Activated CD4-positive, alpha-beta T cell treated with anti-CD3 and anti-CD28 coated beads for 4 hours (primary cell): ENCODE data around the gene SEPTIN8.

Experiments
- DNase-seq, 2 donors: peaks; one replicate each; pipeline ENCODE4 v3.0.0-alpha.2; 2020

SEPTIN8 gene, protein sequence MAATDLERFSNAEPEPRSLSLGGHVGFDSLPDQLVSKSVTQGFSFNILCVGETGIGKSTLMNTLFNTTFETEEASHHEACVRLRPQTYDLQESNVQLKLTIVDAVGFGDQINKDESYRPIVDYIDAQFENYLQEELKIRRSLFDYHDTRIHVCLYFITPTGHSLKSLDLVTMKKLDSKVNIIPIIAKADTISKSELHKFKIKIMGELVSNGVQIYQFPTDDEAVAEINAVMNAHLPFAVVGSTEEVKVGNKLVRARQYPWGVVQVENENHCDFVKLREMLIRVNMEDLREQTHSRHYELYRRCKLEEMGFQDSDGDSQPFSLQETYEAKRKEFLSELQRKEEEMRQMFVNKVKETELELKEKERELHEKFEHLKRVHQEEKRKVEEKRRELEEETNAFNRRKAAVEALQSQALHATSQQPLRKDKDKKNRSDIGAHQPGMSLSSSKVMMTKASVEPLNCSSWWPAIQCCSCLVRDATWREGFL

GRCh38 chr5:132777209-132778069, at the start of gene SEPTIN8:
Gene SEPTIN8 (minus strand): TSS chr5:132777239. CDS start chr5:132777137, 102 bp downstream.
- peak; percentile 26 to 39 for DNase-seq

- DNase-seq = no peak
These were observed 49.5 kb upstream of the SEPTIN8 start for GRCh38 chr5:132826424-132827082.

GRCh38 chr5:132825834-132826391, 48.9 kb upstream of the SEPTIN8 start:
- DNase-seq = no peak

- DNase-seq = no peak
These were observed 48.2 kb upstream of the SEPTIN8 start for GRCh38 chr5:132825033-132825833.

- DNase-seq = no peak
These were observed 47.4 kb upstream of the SEPTIN8 start for GRCh38 chr5:132824426-132824825.

GRCh38 chr5:132823481-132824050, 46.5 kb upstream of the SEPTIN8 start:
- no peak for DNase-seq

DNA sequence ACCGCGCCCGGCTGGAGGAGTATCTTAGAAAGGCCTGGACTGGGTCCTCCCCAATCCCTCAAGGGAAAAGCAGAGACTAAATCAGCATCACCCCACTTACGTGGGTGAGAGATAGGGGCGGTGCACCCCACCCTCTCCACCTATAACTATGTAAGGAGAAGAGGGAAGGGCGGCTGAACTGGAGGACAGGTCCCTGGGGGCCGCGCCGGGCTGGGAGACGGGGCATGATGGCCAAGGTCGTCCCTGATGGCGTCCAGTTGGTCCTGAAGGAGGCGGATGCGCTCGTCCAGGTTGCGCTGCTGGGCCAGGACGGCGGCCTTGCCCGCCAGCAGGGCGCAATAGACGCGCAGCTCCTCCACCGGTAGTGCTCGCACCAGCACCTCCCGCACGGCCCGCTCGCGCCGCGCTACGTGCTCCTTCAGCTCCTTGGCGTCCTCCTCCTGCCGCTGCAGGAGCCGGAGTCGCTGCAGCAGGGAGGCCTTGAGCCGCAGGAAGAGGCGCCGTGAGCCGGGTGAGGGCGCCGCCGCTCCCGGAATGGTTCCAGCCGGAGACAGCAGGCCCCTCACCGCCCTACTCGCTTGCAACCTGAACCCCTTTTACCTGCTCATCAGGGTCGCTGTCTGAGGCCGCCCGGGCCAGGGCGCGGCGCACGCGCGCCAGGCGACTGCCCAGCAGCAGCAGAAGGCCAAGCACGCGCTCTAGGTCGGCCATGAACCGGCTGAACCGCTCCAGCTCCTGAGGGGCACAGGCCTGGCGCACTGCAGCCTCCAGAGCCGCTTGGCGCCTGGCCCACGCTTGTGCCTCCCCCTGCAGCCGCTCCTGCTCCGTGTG, 45.8 kb upstream of the SEPTIN8 start:
- no peak for DNase-seq

GRCh38 chr5:132821791-132822190, 44.8 kb upstream of the SEPTIN8 start:
- DNase-seq = no peak

GRCh38 chr5:132821350-132821749, 44.3 kb upstream of the SEPTIN8 start:
- DNase-seq = no peak

DNA sequence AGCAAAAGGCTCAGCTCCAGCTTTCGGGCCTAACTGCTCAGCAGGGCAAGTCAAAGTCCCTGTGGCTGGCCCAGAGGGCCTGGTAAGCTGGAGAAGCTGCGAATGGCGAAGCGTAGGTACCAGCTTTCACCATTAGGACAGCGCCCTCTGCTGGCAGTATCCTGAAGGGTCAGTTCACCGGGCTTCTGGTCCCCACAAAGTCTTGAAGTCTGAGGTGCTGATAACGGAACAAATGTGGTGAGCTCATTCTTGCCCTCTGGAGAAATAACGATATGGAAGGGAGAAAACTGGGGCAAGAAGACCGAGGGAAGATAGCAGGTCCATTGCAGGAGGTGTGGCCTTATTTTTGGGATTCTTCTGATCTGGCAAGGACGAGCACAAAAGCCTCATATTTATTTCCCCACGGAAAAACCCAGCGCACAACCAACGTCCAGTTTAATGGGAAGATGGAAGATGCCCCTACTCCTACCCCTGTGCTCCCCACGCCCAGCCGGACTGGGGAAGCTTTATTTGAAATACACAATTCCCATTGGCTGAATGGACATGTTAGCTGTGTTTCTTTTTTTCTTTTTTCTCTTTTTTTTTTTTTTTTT, 43.2 kb upstream of the SEPTIN8 start:
- DNase-seq = peak; percentile 86 to 88

DNA sequence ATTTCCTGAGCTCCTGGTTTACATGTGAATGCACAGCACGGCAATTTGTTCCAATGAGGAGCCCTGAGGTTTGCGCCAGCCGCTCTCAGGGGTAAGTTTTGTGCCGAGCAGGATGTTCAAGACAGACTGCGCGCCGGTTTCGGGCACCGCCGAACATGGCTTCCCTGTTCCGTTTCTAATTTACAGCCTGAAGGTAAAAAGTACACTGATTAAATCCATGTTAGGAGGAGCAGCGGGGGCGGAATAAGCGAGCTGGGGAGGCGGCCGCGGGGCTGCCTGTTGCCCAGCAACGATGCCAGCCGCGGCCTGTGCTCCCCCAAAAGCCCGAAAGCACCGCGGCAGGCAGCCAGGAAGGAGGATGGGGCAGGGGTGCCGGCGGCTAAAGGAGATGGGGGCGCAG, 42.4 kb upstream of the SEPTIN8 start:
- no peak for DNase-seq

DNA sequence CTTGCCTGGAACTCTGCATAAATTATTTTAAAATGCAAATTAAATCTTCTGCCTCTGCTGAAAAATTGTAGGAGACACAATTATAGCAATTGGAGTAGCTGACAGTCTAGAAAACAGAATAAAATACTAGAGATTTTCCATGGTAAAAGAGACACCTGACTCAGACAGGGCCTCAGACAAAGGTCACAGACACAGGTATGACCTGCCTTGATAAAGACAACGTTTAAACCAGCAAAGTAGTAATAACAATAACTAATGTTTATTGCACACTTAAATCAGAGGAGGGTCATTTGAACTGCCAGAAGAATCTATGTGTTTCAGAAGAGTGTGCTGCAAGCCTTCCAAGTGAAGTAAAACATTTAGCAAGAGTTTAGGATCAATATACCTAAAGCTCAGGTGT, 40.0 kb upstream of the SEPTIN8 start:
- no peak for DNase-seq

- DNase-seq = no peak
These were observed 39.5 kb upstream of the SEPTIN8 start for GRCh38 chr5:132816554-132816953.

DNA sequence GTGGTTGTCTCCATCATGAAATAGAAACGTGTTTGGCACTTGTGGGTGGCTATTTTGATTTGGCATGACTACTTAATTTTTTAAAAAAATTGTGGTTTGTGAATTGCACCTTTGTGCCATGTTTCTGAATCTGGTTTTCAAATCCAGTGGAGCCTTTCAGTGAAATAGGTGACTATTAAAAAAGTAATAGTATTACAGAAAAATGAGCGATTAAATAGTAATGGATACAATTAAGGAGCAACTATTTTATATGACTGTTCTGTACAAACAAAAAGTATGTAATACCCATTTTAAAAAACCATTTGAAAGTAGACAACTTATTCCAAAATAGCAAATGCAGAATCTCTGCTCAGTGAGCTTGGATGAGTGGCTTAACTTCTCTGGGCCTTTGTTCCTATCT, 39.0 kb upstream of the SEPTIN8 start:
- no peak for DNase-seq

- no peak for DNase-seq
These were observed 38.4 kb upstream of the SEPTIN8 start for GRCh38 chr5:132815454-132815853.

DNA sequence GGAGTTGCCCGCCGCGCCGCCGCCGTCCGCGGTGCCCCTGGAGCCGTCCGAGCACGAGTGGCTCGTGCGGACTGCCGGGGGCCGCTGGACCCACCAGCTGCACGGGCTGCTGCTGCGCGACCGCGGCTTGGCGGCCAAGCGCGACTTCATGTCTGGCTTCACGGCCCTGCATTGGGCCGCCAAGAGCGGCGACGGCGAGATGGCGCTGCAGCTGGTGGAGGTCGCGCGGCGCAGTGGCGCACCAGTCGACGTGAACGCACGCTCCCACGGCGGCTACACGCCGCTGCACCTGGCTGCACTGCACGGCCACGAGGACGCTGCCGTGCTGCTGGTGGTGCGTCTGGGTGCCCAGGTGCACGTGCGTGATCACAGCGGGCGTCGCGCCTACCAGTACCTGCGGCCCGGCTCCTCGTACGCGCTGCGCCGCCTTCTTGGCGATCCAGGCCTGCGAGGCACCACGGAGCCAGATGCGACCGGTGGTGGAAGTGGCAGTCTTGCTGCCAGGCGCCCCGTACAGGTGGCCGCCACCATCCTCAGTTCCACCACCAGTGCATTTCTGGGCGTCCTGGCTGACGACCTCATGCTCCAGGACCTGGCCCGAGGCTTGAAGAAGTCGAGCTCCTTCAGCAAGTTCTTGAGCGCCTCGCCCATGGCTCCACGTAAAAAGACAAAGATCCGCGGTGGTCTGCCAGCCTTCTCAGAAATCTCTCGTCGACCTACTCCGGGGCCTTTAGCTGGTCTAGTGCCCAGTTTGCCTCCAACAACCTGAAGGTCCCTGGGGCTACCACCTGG, 37.7 kb upstream of the SEPTIN8 start:
- no peak for DNase-seq

GRCh38 chr5:132813599-132814502, 36.8 kb upstream of the SEPTIN8 start:
- no peak for DNase-seq
